K562 (cell line): ENCODE data around the gene PHOX2A. TPM values are rescaled to one million over a fixed set of nuclear protein-coding genes. Genes with fewer than 3 reads are reported as not detected.

ENCODE experiments used
- CREM ChIP-seq: IDR thresholded peaks from 2 replicates; pipeline ENCODE4 v1.6.1; 2014; ENCODE audit warnings: antibody characterized with exemption, low read depth
- DACH1 ChIP-seq: fragments of 450-650 bp; IDR thresholded peaks from 2 replicates; pipeline ENCODE4 v1.6.1; 2018; ENCODE audit not compliant: partially characterized antibody
- E2F8 ChIP-seq: fragments of 450-650 bp; IDR thresholded peaks from 2 replicates; pipeline ENCODE4 v1.7.1; 2018; ENCODE audit warnings: mild to moderate bottlenecking, low read depth; ENCODE audit not compliant: partially characterized antibody
- ELF2 ChIP-seq: fragments of 250-450 bp; sonication (Bioruptor Pico); IDR thresholded peaks from 2 replicates; pipeline ENCODE4 v1.5.0; 2021; ENCODE audit warnings: mild to moderate bottlenecking
- FOXJ3 ChIP-seq: sonication (generic); formaldehyde crosslinking; IDR thresholded peaks from 2 replicates; pipeline ENCODE4 v1.4.0; 2020; ENCODE audit warnings: mild to moderate bottlenecking, missing genetic modification reagents
- HNRNPUL1 ChIP-seq: fragments of 200-400 bp; formaldehyde crosslinking; IDR thresholded peaks from 2 replicates; pipeline ENCODE4 v1.6.1; 2017; ENCODE audit warnings: low read length
- HSF4 ChIP-seq: fragments of 250-450 bp; sonication (Bioruptor Pico); IDR thresholded peaks from 2 replicates; pipeline ENCODE4 v2.1.2; 2022; ENCODE audit warnings: mild to moderate bottlenecking, moderate library complexity, borderline replicate concordance
- IRF2 ChIP-seq: sonication (generic); formaldehyde crosslinking; IDR thresholded peaks from 2 replicates; pipeline ENCODE4 v1.8.1; 2022; ENCODE audit warnings: mild to moderate bottlenecking, missing genetic modification reagents
- NCOA1 ChIP-seq: fragments of 450-650 bp; IDR thresholded peaks from 2 replicates; pipeline ENCODE4 v1.6.1; 2016; ENCODE audit warnings: low read depth
- NFRKB ChIP-seq: fragments of 450-650 bp; IDR thresholded peaks from 2 replicates; pipeline ENCODE4 v1.6.1; 2016; ENCODE audit warnings: low read depth
- SRSF1 ChIP-seq: fragments of 200-400 bp; formaldehyde crosslinking; IDR thresholded peaks from 2 replicates; pipeline ENCODE4 v1.6.1; 2017; ENCODE audit warnings: mild to moderate bottlenecking, low read depth, low read length, moderate library complexity
- TSHZ1 ChIP-seq: fragments of 250-450 bp; sonication (Bioruptor Pico); IDR thresholded peaks from 2 replicates; pipeline ENCODE4 v1.4.0; 2020; ENCODE audit warnings: mild to moderate bottlenecking, moderate library complexity
- USF2 ChIP-seq: sonication (generic); formaldehyde crosslinking; IDR thresholded peaks from 2 replicates; pipeline ENCODE4 v1.5.0; 2020; ENCODE audit warnings: missing genetic modification reagents
- ZBTB12 ChIP-seq: fragments of 250-450 bp; sonication (Bioruptor Pico); IDR thresholded peaks from 2 replicates; pipeline ENCODE4 v1.4.0; 2020
- ZNF140 ChIP-seq: fragments of 250-450 bp; sonication (Bioruptor Pico); IDR thresholded peaks from 2 replicates; pipeline ENCODE4 v1.8.0; 2021; ENCODE audit warnings: moderate library complexity, mild to moderate bottlenecking, inconsistent platforms
- ZNF445 ChIP-seq: fragments of 250-450 bp; sonication (Bioruptor Pico); IDR thresholded peaks from 2 replicates; pipeline ENCODE4 v1.4.0; 2020; ENCODE audit warnings: low read depth, mild to moderate bottlenecking, moderate library complexity
- ZNF639 ChIP-seq, 2 experiments: fragments of 200-800 bp in 1 of 2; sonication (Bioruptor generic) in 1 of 2; sonication (generic) in 1 of 2; formaldehyde crosslinking in 1 of 2; IDR thresholded peaks in 1 of 2; conservative IDR thresholded peaks in 1 of 2; 2 replicates each; pipeline versions ENCODE4 v1.5.0 to v1.6.1; 2016 to 2020; ENCODE audit warnings: missing compliant biosample characterization in 1 of 2, missing genetic modification characterization in 1 of 2, missing genetic modification reagents in 1 of 2
- ZNF77 ChIP-seq: fragments of 250-450 bp; sonication (Bioruptor Pico); IDR thresholded peaks from 2 replicates; pipeline ENCODE4 v1.5.0; 2020
- polyA plus RNA-seq, 8 experiments: library from polyadenylated mRNA; depleted of rRNA in 4 of 8; stranded (reverse) in 5 of 8; unstranded in 3 of 8; fragments of >200 nt; fragmentation: Nextera tagmentation in 2 of 8; fragmentation: Illumina TruSeq in 1 of 8; extraction: Ambion mirVana in 2 of 8; extraction: Trizol in 1 of 8; gene quantifications; 2 replicates each; pipeline versions ENCODE4 v1.2.1 to v1.2.3, GENCODE V29; 2011 to 2014; ENCODE audit warnings: inconsistent platforms in 1 of 8, missing spikeins in 1 of 8
- total RNA-seq, 7 experiments: library from RNA; depleted of rRNA in 6 of 7; stranded (reverse); fragments of >200 nt in 6 of 7; fragmentation: Illumina TruSeq in 2 of 7; extraction: Trizol in 2 of 7; gene quantifications; 2 replicates each; pipeline versions ENCODE4 v1.2.1 to v1.2.3, GENCODE V29; 2011 to 2021; ENCODE audit warnings: low replicate concordance in 1 of 7

Gene PHOX2A
- total and polyA plus RNA-seq, 9 of the 15 experiments (the other 6 are each of a cell fraction or from before 2014, with no cell fraction given) = not detected

GRCh38 chr11:72223615-72224563 is 20.1 kb downstream of the PHOX2A start (continued):
- TF ChIP-seq ZBTB12 (CRISPR knock-in tag) (no peak), IRF2 (CRISPR knock-in tag) (no peak), TSHZ1 (no peak), ZNF140 (CRISPR knock-in tag) (no peak), E2F8 (no peak), DACH1 (no peak), ZNF445 (CRISPR knock-in tag) (no peak), FOXJ3 (no peak), NFRKB (peak; percentile 69), USF2 (no peak), ZNF77 (CRISPR knock-in tag) (no peak), ZNF639 (CRISPR knock-in tag; conservative IDR thresholded peaks at IDR 0.05 in 1 of 2, IDR thresholded peaks at IDR 0.05 in 1 of 2) (peak in 1 of 2 experiments; percentile 97; a peak in 2 of 4 replicates), HSF4 (no peak), NCOA1 (no peak), CREM (no peak), SRSF1 (no peak), HNRNPUL1 (no peak), ELF2 (CRISPR knock-in tag) (no peak)
